Breast epithelium (tissue), 4 donors: ENCODE data around the gene ATP8A1. TPM values are rescaled to one million over a fixed set of nuclear protein-coding genes. Genes with fewer than 3 reads are reported as not detected.

ENCODE experiments used
- DNase-seq, 2 donors: peaks; one replicate each; pipeline ENCODE4 v3.0.0-alpha.2; 2019; ENCODE audit warnings: low spot score in 2 of 2
- H3K27ac ChIP-seq, 2 donors: fragments of 200-600 bp; sonication (generic) in 1 of 2; one replicate each; pipeline ENCODE4 v1.5.1; 2016 to 2019; ENCODE audit warnings: mild to moderate bottlenecking in 1 of 2
- H3K27me3 ChIP-seq, 2 donors: fragments of 200-600 bp; sonication (generic) in 1 of 2; one replicate each; pipeline versions ENCODE4 v1.5.1 to v1.6.0; 2017 to 2019; ENCODE audit warnings: control low read depth in 1 of 2, mild to moderate bottlenecking in 1 of 2
- H3K36me3 ChIP-seq: fragments of 200-600 bp; one replicate; pipeline ENCODE4 v1.5.1; 2019
- H3K4me1 ChIP-seq, 2 donors: fragments of 200-600 bp; sonication (generic); one replicate each; pipeline ENCODE4 v1.5.1; 2016 to 2019; ENCODE audit warnings: control low read depth in 1 of 2
- H3K4me3 ChIP-seq, 3 donors: fragments of 200-600 bp; sonication (generic); 1 replicate in 2 of 3; 2 replicates in 1 of 3; pipeline ENCODE4 v1.5.1; 2016 to 2019; ENCODE audit warnings: mild to moderate bottlenecking in 3 of 3, moderate library complexity in 2 of 3
- H3K9me3 ChIP-seq, 2 donors: fragments of 200-600 bp; sonication (generic) in 1 of 2; one replicate each; pipeline ENCODE4 v1.5.1; 2016 to 2019; ENCODE audit warnings: control low read depth in 1 of 2
- CTCF ChIP-seq, 3 donors: fragments of 450-650 bp; IDR thresholded peaks; one replicate each; pipeline ENCODE4 v1.5.1; 2016 to 2017; ENCODE audit warnings: antibody characterized with exemption in 3 of 3, mild to moderate bottlenecking in 3 of 3, moderate library complexity in 3 of 3
- POLR2A ChIP-seq: fragments of 450-650 bp; IDR thresholded peaks from one replicate; pipeline ENCODE4 v1.6.1; 2016; ENCODE audit warnings: antibody characterized with exemption, mild to moderate bottlenecking, moderate library complexity
- POLR2AphosphoS5 ChIP-seq, 3 donors: sonication (generic); formaldehyde crosslinking; IDR thresholded peaks; one replicate each; pipeline ENCODE4 v1.6.1; 2017; ENCODE audit warnings: antibody characterized with exemption in 3 of 3
- intact Hi-C: fragments of 100-400 bp; cut with DNase I; formaldehyde crosslinking; loops from one replicate; pipeline ENCODE4 v1.15.1; 2023; ENCODE audit warnings: low total_unique reads
- total RNA-seq, 3 donors: library from RNA; depleted of rRNA; stranded (reverse); fragments of >200 nt; gene quantifications; one replicate each; pipeline ENCODE4 v1.1.0, GENCODE V29; 2016

Gene ATP8A1
- total RNA-seq, 3 donors from 2014 or later: 12.2 to 17.0 (median 14.8) TPM

- no peaks in the 10 kb centered on the region for H3K36me3 ChIP-seq
- H3K27me3 ChIP-seq: no peaks in the 10 kb centered on the region
- intact Hi-C loops: no loop called here
- no peak overlapping the region for H3K27ac ChIP-seq
- DNase-seq: no peak
- H3K9me3 ChIP-seq: no peaks in the 10 kb centered on the region
- no peak overlapping the region for H3K4me3 ChIP-seq
- no peaks in the 10 kb centered on the region for H3K4me1 ChIP-seq
- no peak for TF ChIP-seq CTCF (IDR thresholded peaks at IDR 0.05)
- TF ChIP-seq POLR2A: no peak
- no peak for TF ChIP-seq POLR2AphosphoS5 (IDR thresholded peaks at IDR 0.05)
Measured at GRCh38 chr4:42442601-42443000, 214.3 kb downstream of the ATP8A1 start.

GRCh38 chr4:42440083-42440482 lies 216.8 kb downstream of the ATP8A1 start:
- Histone ChIP-seq H3K36me3 (no peaks in the 10 kb centered on the region), H3K9me3 (no peaks in the 10 kb centered on the region), H3K27me3 (no peaks in the 10 kb centered on the region), H3K27ac (no peak overlapping the region), H3K4me3 (no peak overlapping the region), H3K4me1 (no peaks in the 10 kb centered on the region)
- no peak for DNase-seq
- TF ChIP-seq POLR2A (no peak), POLR2AphosphoS5 (IDR thresholded peaks at IDR 0.05) (no peak), CTCF (IDR thresholded peaks at IDR 0.05) (no peak)
- intact Hi-C loops: no loop called here

- TF ChIP-seq POLR2AphosphoS5 (IDR thresholded peaks at IDR 0.05): no peak
- no peak for TF ChIP-seq CTCF (IDR thresholded peaks at IDR 0.05)
- no peak for TF ChIP-seq POLR2A
- H3K4me3 ChIP-seq: no peak overlapping the region
- no peak for DNase-seq
- intact Hi-C loops: loop anchor here (10.0 kb wide), 1 partner anchor 1282 kb away; no protein-coding TSS in a partner anchor
- no peaks in the 10 kb centered on the region for H3K27me3 ChIP-seq
- no peaks in the 10 kb centered on the region for H3K4me1 ChIP-seq
- H3K9me3 ChIP-seq: no peaks in the 10 kb centered on the region
- no peaks in the 10 kb centered on the region for H3K36me3 ChIP-seq
- no peak overlapping the region for H3K27ac ChIP-seq
Measured at GRCh38 chr4:42436928-42437565, 219.9 kb downstream of the ATP8A1 start.

- no peaks in the 10 kb centered on the region for H3K27me3 ChIP-seq
- no peaks in the 10 kb centered on the region for H3K36me3 ChIP-seq
- H3K4me1 ChIP-seq: no peaks in the 10 kb centered on the region
- intact Hi-C loops: no loop called here
- no peaks in the 10 kb centered on the region for H3K9me3 ChIP-seq
- TF ChIP-seq POLR2A (no peak), CTCF (IDR thresholded peaks at IDR 0.05) (no peak), POLR2AphosphoS5 (IDR thresholded peaks at IDR 0.05) (no peak)
- no peak for DNase-seq
- no peak overlapping the region for H3K27ac ChIP-seq
- H3K4me3 ChIP-seq: no peak overlapping the region
Measured at GRCh38 chr4:42428036-42428435, 228.9 kb downstream of the ATP8A1 start.

GRCh38 chr4:42425146-42426065 lies 231.5 kb downstream of the ATP8A1 start:
- H3K4me1 ChIP-seq: no peaks in the 10 kb centered on the region
- intact Hi-C loops: no loop called here
- H3K4me3 ChIP-seq: no peak overlapping the region
- no peaks in the 10 kb centered on the region for H3K9me3 ChIP-seq
- H3K36me3 ChIP-seq: no peaks in the 10 kb centered on the region
- no peak for DNase-seq
- no peak overlapping the region for H3K27ac ChIP-seq
- no peaks in the 10 kb centered on the region for H3K27me3 ChIP-seq
- TF ChIP-seq CTCF (IDR thresholded peaks at IDR 0.05): no peak
- TF ChIP-seq POLR2AphosphoS5 (IDR thresholded peaks at IDR 0.05): no peak
- no peak for TF ChIP-seq POLR2A
